ENCODE data around the gene PTPRH.

PTPRH gene

GRCh38 chr19:55134736-55135135 is 74.6 kb downstream of the PTPRH start:
- TF ChIP-seq, protein P1, sequence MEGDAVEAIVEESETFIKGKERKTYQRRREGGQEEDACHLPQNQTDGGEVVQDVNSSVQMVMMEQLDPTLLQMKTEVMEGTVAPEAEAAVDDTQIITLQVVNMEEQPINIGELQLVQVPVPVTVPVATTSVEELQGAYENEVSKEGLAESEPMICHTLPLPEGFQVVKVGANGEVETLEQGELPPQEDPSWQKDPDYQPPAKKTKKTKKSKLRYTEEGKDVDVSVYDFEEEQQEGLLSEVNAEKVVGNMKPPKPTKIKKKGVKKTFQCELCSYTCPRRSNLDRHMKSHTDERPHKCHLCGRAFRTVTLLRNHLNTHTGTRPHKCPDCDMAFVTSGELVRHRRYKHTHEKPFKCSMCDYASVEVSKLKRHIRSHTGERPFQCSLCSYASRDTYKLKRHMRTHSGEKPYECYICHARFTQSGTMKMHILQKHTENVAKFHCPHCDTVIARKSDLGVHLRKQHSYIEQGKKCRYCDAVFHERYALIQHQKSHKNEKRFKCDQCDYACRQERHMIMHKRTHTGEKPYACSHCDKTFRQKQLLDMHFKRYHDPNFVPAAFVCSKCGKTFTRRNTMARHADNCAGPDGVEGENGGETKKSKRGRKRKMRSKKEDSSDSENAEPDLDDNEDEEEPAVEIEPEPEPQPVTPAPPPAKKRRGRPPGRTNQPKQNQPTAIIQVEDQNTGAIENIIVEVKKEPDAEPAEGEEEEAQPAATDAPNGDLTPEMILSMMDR (conservative IDR thresholded peaks at IDR 0.05; ENCODE audit: low read depth, low read length), result no peak
- no peaks in the 10 kb centered on the region for H3K36me3 ChIP-seq (ENCODE audit: insufficient read depth)
- H3K4me1 ChIP-seq (ENCODE audit: low read depth, poor library complexity, severe bottlenecking), result no peaks in the 10 kb centered on the region
- no peak overlapping the region for H3K4me3 ChIP-seq (IDR thresholded peaks at IDR 0.05; ENCODE audit: insufficient read depth, low read depth, low read length)
- no peaks in the 10 kb centered on the region for H4K20me1 ChIP-seq (ENCODE audit: insufficient read depth)
- no peak overlapping the region for H2AFZ ChIP-seq (ENCODE audit: low read depth)
- no peak overlapping the region for H3K4me2 ChIP-seq
- H3K27me3 ChIP-seq (ENCODE audit: insufficient read depth, low read depth), result peaks cover 88% of the 10 kb centered on the region
- no peak overlapping the region for H3K9ac ChIP-seq
- H3K27ac ChIP-seq, result no peak overlapping the region
- H3K79me2 ChIP-seq (ENCODE audit: insufficient read depth, low read depth), result no peaks in the 10 kb centered on the region

DNA sequence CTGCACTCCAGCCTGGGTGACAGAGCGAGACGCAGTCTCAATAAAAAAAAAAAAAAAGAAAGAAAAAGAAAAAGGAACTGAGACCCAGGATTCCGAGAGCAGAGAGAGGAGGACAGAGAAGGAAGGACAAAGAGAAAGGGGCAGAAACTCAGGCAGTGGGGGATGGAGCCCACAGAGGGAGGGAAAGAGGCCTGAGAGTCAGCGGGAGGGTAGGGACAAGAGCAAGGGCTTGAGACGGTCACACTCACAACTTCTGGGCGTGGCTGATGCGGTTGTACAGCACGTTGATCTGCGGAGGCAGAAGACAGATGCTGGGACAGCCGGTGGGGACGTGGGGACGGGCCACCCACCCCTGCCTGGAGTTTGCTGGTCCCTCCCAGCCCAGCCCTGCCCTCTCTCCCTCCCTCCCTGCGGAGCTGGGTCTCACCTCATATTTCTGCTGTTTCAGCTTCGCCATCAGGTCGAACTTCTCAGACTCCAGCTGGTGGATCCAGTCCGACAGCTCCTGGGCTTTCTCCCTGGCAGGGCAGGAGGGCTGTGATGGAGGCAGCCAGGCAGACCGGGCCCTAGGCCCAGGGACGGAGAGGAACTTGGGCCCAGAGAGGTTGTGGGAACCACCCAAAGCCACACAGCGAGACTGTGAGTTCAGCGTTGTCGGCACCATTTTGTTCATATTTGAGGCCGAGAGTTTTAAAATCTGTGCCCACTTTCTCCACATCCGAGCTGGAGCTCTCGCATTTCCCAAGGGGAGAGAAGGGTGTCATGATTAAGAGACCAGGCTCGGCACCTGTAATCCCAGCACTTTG is 75.5 kb downstream of the PTPRH start:
- peaks cover 88% of the 10 kb centered on the region for H3K27me3 ChIP-seq (ENCODE audit: insufficient read depth, low read depth)
- no peaks in the 10 kb centered on the region for H4K20me1 ChIP-seq (ENCODE audit: insufficient read depth)
- no peak overlapping the region for H3K4me3 ChIP-seq (IDR thresholded peaks at IDR 0.05; ENCODE audit: insufficient read depth, low read depth, low read length)
- no peaks in the 10 kb centered on the region for H3K79me2 ChIP-seq (ENCODE audit: insufficient read depth, low read depth)
- TF ChIP-seq, protein P1 (conservative IDR thresholded peaks at IDR 0.05; ENCODE audit: low read depth, low read length), result no peak
- H3K4me2 ChIP-seq, result no peak overlapping the region
- H3K9ac ChIP-seq, result no peak overlapping the region
- H3K36me3 ChIP-seq (ENCODE audit: insufficient read depth), result no peaks in the 10 kb centered on the region
- no peak overlapping the region for H2AFZ ChIP-seq (ENCODE audit: low read depth)
- H3K4me1 ChIP-seq (ENCODE audit: low read depth, poor library complexity, severe bottlenecking), result no peaks in the 10 kb centered on the region
- H3K27ac ChIP-seq, result no peak overlapping the region

DNA sequence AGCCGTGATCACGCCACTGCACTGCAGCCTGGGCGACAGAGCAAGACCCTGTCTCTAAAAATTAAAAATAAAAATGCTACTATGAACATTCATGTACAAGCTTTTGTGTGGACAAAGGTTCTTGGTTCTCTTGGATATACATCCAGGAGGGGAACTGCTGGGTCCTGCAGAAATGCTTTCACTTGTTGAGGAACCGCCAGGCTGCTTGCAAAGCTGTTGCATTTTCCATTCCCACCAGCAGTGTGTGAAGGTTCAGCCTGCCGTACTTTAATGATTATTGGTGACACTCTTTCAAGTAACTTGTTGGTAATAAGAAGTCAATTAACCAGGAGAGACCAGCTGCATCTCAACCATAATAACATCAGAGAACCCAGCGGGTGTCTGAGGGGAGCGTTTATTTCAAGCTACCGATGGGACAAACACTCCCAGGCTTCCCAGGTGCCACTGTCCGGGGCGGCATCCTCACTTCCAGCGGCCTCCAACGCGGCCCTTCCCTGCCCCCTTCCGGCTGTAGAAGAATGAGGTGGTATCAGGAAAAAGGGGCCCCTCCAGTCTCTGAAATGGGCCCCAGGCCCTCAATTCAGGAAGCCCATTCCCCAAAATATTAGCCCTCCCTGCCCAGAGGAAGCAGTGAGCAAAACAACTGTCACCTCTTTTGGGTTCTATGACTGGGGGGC is 76.7 kb downstream of the PTPRH start:
- Histone ChIP-seq H3K9ac (no peak overlapping the region), H3K79me2 (ENCODE audit: insufficient read depth, low read depth) (no peaks in the 10 kb centered on the region), H3K4me2 (no peak overlapping the region), H3K4me3 (IDR thresholded peaks at IDR 0.05; ENCODE audit: insufficient read depth, low read depth, low read length) (no peak overlapping the region), H3K4me1 (ENCODE audit: low read depth, poor library complexity, severe bottlenecking) (no peaks in the 10 kb centered on the region), H3K36me3 (ENCODE audit: insufficient read depth) (no peaks in the 10 kb centered on the region), H3K27ac (no peak overlapping the region), H4K20me1 (ENCODE audit: insufficient read depth) (no peaks in the 10 kb centered on the region), H2AFZ (ENCODE audit: low read depth) (no peak overlapping the region), H3K27me3 (ENCODE audit: insufficient read depth, low read depth) (peaks cover 90% of the 10 kb centered on the region)
- TF ChIP-seq, protein P1 (conservative IDR thresholded peaks at IDR 0.05; ENCODE audit: low read depth, low read length), result no peak

DNA sequence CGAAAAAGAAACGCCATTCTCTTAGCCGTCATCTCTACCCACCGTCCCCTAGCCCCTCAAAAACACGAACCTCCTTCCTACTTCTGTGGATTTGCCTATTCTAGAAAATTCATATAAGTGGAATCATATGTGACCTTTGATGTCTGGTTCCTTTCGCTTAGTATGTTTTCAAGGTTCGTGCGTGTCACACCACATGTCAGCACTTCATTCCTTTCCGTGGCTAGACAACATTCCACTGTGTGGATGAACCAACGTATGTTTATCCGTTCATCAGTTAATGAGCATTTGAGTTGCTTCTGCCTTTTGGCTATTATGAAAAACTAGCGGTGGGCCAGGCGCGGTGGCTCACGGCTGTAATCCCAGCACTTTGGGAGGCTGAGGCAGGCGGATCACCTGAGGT is 77.9 kb downstream of the PTPRH start:
- Histone ChIP-seq H3K4me3 (IDR thresholded peaks at IDR 0.05; ENCODE audit: insufficient read depth, low read depth, low read length) (no peak overlapping the region), H3K9ac (no peak overlapping the region), H2AFZ (ENCODE audit: low read depth) (no peak overlapping the region), H3K4me1 (ENCODE audit: low read depth, poor library complexity, severe bottlenecking) (no peaks in the 10 kb centered on the region), H3K79me2 (ENCODE audit: insufficient read depth, low read depth) (no peaks in the 10 kb centered on the region), H3K36me3 (ENCODE audit: insufficient read depth) (no peaks in the 10 kb centered on the region), H4K20me1 (ENCODE audit: insufficient read depth) (no peaks in the 10 kb centered on the region), H3K27me3 (ENCODE audit: insufficient read depth, low read depth) (peaks cover 93% of the 10 kb centered on the region), H3K4me2 (no peak overlapping the region), H3K27ac (no peak overlapping the region)
- TF ChIP-seq, protein P1 (conservative IDR thresholded peaks at IDR 0.05; ENCODE audit: low read depth, low read length), result no peak

All from KMS-11 (cell line).